ENCODE measurements around the gene TRIM2.
"Not testable (repeated sequence)": the region's sequence is repeated elsewhere in the genome, so short reads cannot be mapped to it uniquely, and the experiment has no call there.

The TRIM2 gene

DNA sequence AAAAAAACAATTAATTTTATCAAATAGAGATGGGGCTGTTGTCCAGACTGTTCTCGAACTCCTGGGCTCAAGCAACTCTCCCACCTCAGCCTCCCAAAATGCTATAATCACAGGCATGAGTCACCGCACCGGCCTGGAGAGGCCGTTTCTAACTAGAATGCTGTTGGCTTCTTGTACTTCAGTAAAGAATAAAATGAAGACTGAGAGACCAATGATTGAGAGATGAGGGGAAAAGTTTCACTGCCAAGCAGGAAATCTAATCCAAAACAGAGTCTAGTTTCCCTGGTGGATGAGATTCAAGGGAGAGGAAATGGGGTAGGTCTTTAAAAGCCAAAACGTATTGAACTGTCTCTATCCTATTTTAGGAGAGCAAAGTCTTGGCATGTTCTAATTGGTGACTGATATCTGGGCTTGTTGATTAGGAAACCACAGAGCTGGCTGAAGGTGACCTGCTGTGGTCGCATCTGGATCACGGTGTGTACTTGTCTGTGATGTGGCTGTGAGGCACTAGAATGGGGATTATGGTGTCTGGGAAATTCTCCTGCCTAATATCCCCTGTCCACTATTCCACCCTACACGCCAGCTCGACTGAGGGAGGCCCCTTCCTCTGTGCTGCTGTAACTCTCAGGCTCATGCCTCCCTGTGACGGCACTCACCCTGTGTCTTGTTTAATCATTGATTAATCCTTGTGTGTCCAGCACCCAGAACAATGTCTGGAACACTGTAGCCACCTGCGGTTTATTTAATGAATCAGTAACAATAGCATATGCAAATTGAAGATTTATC lies 15.0 kb upstream of the TRIM2 start:
- no peak for DNase-seq

GRCh38 chr4:153191795-153192363 lies 12.4 kb upstream of the TRIM2 start:
- DNase-seq, result no peak

DNA sequence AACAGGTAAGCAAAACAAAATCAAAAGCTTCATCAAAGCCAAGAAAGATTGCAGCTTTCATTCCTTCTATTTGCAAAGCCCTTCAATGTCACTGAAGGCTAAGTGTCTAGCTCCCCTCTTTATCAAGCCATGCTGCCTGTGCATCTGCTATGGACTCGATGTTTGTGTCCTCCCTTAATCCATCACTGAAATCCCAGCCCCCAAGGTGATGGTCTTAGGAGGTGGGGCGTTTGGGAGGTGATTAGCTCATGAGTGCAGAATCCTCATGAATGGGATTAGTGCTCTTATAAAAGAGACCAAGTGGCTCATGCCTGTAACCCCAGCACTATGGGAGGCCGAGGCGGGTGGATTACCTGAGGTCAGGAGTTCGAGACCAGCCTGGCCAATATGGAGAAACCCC lies 6.9 kb upstream of the TRIM2 start:
- no peak for DNase-seq

- no peak for DNase-seq
These were observed 5.5 kb upstream of the TRIM2 start for GRCh38 chr4:153198719-153199118.

- not testable (repeated sequence) for DNase-seq
These were observed 497 bp upstream of the TRIM2 start for GRCh38 chr4:153203746-153204145.

DNA sequence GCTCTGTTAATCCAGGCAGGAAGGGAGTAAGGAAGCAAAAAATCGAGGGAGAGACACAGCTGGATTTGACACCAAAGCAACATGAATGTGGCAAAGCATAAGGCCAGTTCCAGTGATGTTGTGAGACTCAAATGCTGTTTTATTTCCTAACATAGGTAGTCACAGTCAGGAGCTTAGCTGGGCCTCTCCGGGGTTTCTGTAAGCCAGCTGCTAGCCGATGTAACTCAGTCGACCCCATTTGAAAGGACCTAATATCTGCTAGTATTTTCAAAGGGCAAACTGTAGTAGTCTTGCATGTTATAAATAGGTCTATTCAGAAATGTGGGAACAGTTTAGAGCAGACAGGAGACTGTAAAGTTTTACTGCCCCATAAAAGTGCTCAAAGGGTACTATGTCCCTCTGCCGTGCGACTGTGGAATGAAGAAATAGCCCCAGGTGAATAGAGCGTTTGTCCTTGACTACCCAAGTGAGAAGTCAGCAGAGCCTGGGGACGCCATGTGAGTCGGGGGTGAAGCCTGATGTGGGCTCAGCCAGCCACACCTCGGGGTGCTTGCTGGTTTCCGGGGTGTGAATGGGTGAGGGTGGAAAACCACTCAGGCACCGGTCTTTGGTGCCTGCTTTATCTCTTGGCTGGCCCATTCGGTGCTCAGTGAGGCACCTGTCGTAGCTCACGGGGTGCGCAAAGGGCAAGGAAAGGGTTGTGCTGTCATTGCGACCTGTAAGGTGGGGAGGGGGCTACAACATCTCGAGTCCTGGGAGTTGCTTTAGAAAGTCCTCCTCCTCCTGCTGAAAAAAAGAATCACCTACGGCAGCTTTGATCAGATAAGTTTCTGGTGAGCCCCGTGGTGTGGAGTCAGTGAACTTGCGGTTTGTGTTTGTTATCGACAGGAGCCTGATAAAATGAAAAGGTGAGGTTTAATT lies 745 bp downstream of the TRIM2 start:
- DNase-seq, result no peak

- DNase-seq, result no peak
These were observed 1.5 kb downstream of the TRIM2 start for GRCh38 chr4:153205757-153206156.

DNA sequence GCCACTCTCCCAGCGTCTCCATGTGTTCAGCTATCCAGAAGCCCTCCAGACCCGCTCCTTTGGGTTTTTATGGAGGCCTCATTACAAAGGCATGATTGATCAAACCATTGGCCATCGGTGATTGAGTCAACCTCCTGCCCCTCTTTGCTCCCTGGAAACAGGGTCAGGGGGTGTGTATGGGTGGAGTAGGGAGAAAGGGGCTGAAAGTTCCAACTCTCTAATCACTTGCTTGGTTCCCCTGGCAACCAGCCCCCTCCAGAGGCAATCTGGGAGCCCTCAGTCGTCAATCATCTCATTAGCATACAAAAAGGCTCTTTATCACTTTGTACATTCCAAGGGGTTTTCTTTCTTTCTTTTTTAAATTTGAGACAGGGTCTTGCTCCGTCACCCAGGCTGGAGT lies 2.3 kb downstream of the TRIM2 start:
- DNase-seq, result no peak

GRCh38 chr4:153207027-153207426 lies 2.8 kb downstream of the TRIM2 start:
- DNase-seq, result no peak

- peak in 1 of 2 donors; percentile 29 for DNase-seq
These were observed 3.3 kb downstream of the TRIM2 start for GRCh38 chr4:153207567-153207966.

GRCh38 chr4:153209410-153209809 lies 5.2 kb downstream of the TRIM2 start:
- no peak for DNase-seq

DNA sequence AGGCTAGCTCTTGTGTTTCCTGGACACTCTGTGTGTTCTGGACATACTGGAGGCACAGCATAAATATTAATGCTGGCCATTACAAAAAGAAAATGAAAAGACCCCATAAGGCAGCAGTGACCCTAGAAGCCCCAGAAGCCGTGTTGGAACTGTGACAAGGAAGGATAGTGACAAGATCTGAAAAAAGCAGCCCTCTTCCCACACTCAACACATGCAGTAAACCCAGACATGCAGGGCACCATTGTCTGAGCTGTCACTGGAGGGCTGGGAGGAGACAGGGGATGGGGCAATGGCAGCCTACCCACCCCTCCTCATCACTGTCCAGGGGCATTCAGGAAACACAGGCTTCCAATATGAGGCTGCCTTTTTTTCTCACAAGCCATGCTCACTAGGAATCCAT lies 6.5 kb downstream of the TRIM2 start:
- no peak for DNase-seq

GRCh38 chr4:153211986-153212728 lies 7.9 kb downstream of the TRIM2 start:
- DNase-seq, result peak in 1 of 2 donors; percentile 20

- no peak for DNase-seq
These were observed 8.5 kb downstream of the TRIM2 start for GRCh38 chr4:153212736-153213135.

DNA sequence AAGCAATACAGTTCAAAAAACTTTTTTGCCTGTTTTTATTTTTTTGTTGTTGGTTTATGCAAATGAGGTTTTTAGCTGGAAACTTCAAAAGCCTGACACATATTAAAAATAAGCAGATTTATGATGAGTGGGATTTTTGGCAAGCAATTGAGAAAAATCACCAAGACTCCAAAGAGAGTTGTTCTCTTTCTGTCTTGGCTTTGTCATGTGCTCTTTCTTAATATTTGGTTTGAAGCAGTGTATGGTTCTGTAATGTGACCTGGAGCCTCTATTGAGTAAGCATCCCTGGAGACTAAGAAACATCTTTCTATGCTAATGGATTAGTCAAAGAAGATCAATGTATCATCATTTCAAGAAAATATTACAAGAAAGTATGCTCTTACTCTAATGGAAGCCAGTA lies 11.7 kb downstream of the TRIM2 start:
- peak in 1 of 2 donors; percentile 45 for DNase-seq

- DNase-seq, result no peak
These were observed 12.3 kb downstream of the TRIM2 start for GRCh38 chr4:153216546-153216945.

DNA sequence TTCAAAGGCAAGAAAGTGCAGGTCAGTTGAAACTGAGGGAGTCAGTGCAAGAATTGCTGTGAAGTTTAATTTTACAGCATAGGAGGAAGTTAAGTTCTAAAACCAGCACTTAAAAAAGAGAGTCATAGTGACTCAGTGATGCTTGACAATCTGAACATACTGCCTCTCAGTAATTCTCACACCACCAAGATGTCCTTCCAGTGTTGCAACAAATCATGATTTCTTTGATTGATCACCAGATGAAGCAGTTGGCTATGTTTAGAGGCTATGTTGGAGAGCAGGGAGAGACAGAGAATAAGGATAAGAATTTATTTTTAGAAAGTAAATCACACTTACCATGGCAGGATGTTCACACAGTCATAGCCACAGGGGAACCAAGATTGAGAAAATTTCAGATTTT lies 13.2 kb downstream of the TRIM2 start:
- peak in 1 of 2 donors; percentile 39 for DNase-seq

DNA sequence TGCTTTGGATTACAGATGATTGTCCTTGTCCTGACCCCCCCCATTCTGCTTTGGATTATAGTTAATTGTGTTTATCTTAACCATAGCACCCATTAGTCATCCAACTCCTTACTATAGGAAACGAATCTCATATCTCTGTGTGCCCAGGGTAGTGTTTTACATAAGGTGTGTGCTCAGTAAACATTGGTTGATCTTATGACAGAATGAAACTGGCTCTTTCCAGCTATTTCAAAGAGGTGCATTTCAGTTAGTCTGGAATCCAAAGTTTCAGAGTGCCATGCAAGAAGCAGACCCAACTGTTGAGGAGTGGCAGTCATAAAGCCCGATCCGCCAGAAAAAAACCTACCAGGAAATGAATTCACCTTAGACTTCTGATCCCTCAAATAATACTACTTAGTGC lies 14.7 kb downstream of the TRIM2 start:
- no peak for DNase-seq

- DNase-seq, result peak; percentile 49 to 82
These were observed 16.6 kb downstream of the TRIM2 start for GRCh38 chr4:153220682-153221395.

DNA sequence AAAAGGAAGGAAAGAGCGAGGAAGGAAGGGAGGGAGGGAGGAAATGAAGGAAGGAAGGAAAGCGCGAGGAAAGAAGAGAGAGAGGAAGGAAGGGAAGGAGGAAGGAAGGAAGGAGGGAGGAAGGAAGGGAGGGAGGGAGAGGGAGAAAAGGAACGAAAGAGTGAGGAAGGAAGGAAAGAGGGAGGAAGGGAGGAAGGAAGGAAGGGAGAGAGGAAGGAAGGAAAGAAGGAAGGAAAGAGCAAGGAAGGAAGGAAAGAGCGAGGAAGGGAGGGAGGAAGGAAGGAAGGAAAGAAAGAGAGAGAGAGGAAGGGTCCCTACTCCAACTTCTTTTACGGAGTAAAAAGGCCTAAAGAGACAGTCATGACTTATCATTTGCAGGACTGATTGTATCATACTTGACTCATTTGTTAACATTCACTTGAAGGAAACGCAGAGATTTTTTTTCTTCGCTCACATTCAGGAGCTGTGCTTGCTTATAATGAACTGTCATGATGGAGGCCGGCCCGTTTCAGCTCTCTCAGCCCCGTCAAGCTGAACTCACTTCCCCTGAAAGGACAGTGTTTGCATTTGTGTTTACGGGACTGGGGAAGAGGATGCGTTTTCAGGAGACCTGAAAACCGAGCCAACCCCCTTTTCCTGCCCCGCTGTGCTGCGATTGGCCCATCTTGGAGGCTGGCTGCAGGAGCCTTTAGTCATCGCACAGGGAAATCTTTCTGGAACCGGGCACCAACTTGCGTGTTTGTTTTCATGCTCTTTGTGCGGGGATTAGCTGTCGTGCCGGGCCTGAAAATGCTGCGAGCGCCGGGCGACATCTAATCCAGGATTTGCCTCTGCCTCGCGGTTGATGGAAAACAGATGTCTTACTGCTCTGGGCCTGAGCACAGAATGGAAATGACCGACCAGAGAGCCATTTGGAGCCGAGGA lies 17.8 kb downstream of the TRIM2 start:
- peak; percentile 15 to 20 for DNase-seq
